GM12873 (cell line): Measurements from ENCODE around the gene TIGD7.

Source experiments
- CTCF ChIP-seq: IDR thresholded peaks from 2 replicates; pipeline ENCODE4 v1.5.1; 2012; ENCODE audit warnings: low read depth, mild to moderate bottlenecking, moderate library complexity, low read length, control low read depth; ENCODE audit not compliant: insufficient read depth; ENCODE audit errors: missing control alignments

Gene TIGD7

GRCh38 chr16:3254309-3254708, 50.9 kb downstream of the TIGD7 start:
- no peak for TF ChIP-seq CTCF

- no peak for TF ChIP-seq CTCF
Measured at GRCh38 chr16:3252967-3253366, 52.3 kb downstream of the TIGD7 start.

GRCh38 chr16:3249451-3249850, 55.8 kb downstream of the TIGD7 start:
- no peak for TF ChIP-seq CTCF

GRCh38 chr16:3249020-3249419, 56.2 kb downstream of the TIGD7 start:
- no peak for TF ChIP-seq CTCF
